NCI-H345 treated with DMSO at 0.1 percent for 48 hours (cell line): Measurements from ENCODE around the gene RCBTB2.

Experiments
- DNase-seq: peaks from one replicate; lab custom pipeline; 2025; ENCODE audit not compliant: unreplicated experiment; lab: John Stamatoyannopoulos, UW

RCBTB2 gene

DNA sequence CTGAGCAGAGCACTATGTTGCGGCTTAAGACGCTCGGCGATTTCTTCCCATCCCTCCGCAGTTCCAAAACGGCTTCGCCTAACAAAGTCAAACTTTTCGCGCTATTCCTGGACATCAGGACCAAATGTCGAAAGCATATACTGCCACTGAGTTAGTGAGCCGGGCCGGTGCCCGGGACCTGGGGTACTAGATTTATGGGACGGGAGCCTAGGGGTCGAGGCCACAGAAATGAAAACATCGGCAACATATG is 699 bp downstream of the RCBTB2 start:
- DNase-seq, result no peak

DNA sequence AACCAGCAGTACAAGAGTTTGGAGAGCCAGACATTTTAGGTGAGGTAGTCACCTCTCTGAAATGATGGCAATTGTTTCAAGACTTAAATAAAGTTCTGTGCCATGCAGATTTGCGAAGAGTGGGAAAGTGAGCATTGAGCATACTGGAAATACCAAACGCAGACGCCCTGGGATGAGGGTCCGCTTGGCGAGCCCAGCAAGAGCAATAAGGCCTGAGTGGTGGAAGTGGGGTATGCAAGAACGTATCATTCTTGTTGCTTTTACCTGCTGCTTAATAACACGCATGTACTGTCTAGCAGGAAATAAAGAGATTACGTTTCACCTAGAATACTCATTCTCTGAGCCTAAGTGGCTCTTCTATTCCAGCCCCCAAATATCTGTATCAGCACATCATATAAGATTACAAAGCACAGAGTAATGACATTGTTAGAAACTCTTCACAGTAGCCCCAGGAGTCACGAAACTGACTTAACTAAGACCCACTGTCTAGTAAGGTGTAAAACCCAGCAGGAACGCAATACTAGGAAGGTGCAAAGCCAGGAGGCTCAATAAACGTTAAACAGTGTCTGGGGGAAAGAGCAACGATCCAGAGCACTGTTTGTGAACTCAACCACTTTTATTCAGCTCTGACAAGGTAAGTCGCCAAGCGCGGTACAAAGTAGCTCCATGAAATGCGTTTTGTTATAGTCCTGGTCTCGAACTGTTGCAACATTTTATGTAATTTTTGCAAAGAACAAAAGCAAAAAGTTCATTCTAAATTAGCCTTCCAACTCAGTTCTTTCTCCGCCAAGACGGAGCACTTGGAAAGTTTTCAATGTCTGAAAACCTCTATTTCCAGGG is 1.2 kb downstream of the RCBTB2 start:
- no peak for DNase-seq

DNA sequence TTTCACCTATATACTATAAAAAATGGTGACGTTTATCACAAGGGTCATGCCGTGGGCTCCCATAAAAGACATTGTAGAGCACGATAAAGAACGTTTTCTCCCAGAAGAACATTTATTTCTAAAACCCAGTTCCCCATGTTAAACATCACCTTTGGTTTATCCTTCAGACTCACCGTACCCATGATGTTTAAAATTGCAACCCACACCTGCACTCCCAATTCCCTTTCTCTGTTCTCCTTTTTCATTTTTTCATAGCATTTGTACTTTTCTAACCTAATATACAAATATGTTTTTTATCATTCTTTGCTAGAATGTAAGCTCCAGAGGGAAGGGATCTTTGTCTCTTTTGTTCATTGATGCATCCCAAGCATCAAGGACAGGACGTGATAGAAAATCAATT is 2.0 kb downstream of the RCBTB2 start:
- DNase-seq, result no peak

DNA sequence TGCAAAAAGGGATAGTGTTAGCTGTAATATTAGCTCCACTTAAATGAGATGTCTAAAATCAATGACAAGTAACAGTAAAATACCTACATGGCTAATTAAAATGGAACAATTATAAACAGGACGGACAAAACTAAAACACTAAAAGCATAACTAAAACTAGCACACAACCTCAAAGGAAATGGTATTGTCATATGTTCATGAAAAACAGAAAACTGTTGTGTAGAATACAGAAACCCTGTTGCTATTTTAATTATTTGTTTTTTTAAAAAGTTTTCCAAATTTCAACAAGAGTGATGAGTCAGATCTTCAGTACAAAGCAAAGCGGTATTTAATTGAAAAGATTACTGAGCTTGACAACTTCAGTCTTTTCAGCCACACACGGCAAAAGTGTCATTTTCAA is 4.2 kb downstream of the RCBTB2 start:
- DNase-seq, result no peak

DNA sequence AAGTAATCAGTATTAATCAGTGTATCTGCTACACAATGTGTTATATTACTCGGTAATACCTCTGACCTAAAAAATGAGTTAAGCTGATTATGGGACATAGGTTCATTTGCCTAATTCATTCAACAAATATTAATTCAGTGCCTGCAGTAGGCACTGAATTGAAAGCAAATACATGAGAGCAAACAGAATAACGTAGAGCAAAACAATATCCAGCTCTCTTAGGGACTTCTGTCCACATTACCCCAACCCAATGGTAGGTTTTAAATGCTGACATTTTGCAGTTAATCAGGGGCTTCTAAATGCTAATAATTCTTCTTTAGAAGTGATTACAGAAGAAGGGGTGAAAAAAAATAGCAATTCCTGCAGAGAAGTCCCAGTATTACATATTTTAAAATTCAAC is 4.9 kb downstream of the RCBTB2 start:
- DNase-seq, result no peak

DNA sequence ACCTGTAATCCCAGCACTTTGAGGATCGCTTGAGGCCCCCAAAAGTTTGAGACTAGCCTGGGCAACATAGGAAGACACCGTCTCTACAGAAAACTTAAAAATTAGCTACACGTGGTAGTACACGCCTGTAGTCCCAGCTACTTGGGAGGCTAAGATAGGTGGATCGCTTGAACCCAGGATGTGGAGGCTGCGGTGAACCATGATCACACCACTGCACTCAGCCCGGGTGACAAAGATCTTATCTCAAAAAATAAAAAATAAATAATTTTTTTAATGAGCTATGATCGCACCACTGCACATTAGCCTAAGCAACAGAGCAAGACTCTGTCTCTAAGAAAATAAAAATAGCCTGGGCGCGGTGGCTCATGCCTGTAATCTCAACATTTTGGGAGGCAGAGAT is 6.6 kb downstream of the RCBTB2 start:
- DNase-seq, result no peak

DNA sequence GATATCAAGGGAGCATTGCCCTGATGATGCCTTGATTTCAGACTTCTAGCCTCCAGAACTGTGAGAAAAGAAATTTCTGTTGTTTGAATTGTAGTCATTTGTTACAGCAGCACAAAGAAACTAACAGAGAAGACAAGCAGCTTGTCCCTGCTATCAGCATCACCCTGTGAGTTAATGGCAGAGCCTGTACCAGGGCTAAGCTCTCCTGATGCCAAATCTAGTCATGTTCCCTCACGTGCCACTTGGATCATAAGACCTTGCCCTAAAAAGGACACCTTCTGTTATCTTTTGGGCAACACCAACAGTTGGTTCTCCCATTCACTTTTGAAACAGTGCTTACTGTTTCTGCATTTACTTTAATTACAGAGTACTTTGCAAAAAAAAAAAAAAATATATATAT is 14.8 kb downstream of the RCBTB2 start:
- DNase-seq, result no peak

DNA sequence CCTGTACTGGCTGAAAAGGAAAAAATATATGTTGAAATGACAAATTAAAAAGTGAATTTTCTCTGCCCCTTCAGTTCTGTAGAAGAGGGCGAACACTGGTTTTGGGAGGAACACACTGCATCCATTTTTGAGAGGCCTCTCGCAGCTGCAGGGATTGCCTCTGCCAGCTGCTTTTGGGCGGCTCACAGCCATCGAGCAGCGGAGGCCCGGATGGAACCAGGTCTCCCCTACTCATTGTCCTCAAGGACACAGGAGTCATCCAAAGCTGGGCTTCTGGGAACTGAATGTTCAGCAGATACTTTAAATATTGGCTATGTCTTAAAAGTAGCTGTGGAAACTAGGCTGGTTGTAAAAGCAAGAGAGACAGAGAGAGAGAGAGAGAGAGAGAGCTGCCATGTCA is 17.1 kb downstream of the RCBTB2 start:
- DNase-seq, result no peak

DNA sequence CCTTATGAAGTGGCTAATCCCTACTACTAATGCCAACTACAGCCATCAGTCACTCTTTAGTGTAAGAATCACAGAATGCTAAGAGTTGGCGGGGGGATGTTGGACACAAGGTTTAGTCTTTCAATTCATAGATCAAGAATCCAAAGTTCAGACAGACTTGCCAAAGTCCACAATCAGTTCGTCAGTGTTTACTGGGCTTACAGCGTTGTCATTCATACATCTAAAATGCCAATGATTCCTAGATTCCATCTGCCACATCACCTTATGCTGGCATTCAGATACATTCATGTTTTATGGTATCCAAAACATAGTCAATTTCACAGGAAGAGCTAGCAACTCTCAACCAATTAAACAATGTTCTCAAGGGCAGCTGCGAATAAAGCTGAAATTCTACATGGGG is 18.1 kb downstream of the RCBTB2 start:
- no peak for DNase-seq

DNA sequence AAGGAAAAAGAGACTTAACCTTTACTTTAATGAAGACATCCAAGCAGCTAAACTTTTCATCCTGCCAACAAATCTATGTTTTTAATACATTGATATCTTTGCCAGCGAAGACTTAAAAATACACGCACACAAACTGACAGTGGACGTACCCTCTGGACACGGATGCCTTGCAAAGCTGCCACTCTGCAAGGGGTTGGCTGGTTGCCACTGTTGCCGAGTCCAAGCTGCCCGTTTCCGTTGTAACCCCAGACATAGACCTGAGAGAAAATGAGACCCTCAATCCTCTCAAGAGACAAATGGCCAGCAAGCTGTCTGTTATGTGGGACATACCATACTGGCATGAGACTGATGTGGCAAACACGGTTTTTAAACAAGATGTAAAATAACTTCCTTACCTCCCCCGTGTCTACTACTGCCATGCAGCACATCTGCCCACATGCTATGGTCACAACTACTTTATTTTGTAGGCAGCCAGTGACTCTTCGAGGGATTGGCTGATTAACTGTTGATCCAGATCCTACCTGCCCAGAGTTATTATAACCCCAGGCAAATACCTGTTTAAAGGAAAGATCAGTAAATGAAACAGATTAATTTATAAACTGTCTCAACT is 21.2 kb downstream of the RCBTB2 start:
- DNase-seq, result no peak

DNA sequence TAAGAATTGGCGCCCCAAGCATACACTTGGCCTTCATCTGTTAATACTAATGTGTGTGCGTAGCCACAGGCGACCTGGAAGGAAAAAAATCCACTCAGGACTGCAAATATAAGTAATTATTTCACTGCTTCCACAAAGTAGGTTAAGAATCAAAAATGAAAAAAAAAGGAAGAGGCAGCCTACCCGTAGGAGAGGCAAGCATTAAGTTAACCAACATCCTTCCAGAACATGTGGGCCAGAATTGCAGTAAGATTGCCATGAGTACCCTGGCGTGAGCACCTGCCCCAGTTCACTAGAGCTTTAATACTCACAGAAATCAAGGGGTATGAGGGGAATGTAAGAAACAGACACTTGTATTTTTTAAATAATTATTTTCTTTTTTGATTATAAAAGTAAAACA is 22.2 kb downstream of the RCBTB2 start:
- DNase-seq, result no peak

DNA sequence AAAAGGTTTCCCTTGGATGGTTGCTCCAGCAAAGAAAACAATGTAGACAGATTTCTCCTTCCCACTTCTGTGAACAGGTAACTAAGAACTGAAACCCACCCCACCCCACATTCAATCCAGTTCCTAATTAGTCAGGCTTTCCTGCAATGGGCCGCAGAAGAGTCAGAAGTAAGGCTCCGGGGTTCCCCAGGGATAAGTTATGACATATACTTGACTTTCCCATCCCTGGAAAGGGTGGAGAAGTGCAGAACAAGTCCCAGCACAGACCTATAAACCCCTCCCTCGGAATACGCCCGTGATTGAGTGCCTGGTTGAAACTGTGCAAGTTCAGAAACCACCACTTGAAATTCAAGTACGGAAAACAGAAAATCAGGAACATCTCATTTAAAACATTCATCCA is 24.9 kb downstream of the RCBTB2 start:
- DNase-seq, result no peak

DNA sequence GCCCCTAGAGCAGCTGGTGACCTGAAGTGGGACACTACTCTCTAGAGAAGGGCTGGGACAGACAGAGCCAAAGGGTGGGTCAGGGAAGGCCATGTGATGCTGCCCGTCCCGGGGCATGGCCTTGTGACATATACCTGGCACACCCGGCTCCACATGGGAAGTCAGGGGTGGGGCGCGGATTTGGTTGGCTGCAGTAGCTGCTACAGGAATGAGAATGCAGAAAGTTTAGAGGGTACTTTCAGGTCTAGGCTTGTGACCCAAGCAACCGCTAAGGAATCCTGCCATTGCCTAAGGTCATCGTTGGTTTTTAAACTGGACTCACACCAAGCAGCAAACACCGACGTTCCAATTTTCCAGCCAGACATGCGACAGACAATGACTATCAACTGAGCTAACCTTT is 25.9 kb downstream of the RCBTB2 start:
- DNase-seq, result no peak

DNA sequence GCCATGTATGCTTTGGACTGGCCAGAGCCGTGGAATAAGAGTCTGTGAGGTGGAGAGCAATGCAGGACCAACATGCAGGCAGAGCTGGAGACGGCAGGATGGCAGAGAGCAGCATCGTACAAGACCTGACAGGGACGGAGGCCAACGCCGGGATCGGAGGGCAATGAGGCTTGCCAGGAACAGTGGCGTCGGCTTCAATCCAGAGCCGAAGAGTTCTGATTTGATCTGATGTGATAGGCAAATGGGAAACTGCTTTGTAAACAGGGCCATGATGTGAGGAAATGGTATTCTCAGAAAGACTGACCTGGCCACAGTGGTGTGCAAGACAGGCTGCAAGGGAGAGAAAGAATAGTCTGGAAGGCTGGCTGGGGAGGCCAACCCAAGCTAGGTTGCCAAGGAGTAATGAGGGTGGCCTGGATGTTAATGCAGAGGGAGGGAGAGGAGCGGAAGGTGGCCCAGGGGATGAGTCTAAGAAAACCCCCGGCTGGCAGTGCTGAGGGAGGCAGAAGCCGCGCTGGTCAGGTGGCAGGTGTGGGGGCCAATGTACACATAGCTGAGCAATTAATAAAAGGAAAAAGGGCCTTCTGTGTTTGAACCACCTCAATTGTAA is 26.7 kb downstream of the RCBTB2 start:
- DNase-seq, result no peak

DNA sequence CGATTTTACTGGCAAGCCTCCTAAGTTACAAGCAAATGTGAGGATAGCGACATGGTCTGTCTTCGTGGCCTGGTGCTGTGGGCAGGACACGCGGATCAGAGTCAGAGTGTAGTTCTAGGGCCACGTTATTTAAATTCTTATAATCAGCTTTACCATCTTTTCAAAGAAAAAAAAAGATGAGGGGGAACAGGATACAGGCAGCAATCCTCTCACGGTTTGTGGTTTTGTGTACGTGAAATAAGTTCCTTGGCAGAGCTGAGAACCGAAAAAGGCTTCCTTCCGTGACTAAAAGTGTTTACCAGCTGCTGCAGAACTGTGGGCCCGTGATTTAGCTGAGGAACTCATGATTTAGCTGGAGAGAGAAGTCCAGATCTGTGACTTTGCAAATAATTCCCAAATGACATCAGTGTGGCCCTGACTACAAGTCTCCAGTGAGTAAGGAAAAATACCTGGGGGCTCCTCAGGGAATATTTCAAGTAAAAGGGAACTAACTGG is 27.2 kb downstream of the RCBTB2 start:
- DNase-seq, result no peak

DNA sequence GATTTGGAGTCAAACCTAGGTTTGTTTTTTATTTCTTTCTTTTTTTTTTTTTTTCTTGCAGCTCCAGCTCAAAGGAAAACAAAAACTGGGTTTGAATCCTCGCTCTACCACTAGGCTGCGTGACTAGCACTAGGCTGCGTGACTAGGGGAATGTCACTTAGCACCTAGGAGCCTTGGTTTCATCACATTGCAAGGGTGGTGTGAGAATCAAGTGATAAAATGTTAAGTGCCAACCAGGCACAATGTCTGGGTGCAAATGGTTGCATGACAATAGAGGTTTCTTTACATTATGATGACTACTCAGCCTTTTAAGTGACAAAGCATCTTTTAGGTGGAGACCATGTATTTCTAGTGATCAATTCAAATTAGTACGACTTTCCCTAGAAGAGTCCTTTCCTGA is 27.9 kb downstream of the RCBTB2 start:
- no peak for DNase-seq

DNA sequence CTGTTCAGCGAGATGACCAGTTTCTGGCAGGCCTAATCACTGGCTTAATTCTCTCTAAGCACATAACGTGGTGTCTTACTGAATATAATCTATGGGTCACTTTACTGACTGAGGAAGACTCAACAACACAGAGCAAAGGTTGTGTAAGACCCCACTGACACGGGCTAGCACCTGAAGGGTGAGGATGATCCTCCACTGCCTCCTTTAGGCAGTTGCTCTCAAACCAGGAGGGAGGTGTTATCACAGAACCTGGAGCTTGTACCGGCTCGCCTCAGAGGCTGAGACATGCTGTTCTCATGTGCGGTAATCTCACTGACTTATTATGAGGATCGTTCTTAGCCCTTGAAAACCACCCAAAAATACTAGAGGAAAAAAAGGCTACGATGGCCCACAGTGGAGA is 28.3 kb downstream of the RCBTB2 start:
- DNase-seq, result no peak

DNA sequence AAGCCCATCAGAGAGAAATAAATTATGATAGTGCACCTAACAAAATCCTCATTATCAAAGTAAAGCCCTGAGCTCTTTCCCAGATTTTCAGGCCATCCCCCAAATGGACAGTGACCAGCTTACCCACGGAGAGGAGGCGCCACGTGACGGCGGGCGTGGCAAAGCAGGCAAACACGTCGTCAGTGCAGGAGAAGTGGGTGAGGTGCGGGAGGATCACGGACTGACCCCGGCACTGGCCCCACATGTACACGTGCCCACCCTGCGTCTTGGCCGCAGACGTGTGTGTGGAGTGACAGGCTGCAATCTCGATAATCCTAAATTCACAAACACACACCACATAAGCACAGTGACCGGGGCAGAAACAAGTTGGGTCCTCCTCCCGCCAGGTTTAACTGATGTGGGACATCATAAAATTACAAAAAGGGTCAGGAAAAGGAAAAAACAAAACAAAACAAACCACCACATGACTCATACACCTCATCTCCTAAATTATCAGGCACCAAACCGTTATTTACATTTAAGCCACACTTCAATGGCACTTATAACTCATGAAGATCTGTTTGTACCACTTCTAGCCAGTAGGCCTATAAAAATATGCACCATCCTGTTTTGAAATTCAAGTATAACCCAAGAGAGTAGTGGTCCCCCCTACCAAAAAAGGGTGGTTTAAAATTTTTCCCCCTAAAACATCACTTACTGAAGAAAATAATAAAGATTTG is 30.1 kb downstream of the RCBTB2 start:
- no peak for DNase-seq

DNA sequence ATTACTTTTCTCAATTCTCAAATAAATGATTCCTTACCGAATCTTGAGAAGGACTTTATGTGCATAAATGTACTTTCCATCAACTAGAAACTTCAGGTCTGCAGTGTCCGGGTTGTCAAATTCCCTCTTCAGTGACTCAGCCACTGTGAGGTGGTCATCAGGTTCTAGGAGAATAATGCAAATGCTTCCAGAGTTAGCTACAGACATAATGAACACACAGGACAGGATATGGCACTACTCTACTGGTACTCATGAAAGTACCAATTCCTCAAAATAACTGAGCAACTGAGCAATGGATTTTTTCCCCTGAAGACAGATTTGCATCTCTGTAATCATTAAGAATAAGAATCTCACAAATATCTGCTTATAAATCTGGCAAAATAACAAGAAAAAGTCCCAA is 31.2 kb downstream of the RCBTB2 start:
- no peak for DNase-seq

DNA sequence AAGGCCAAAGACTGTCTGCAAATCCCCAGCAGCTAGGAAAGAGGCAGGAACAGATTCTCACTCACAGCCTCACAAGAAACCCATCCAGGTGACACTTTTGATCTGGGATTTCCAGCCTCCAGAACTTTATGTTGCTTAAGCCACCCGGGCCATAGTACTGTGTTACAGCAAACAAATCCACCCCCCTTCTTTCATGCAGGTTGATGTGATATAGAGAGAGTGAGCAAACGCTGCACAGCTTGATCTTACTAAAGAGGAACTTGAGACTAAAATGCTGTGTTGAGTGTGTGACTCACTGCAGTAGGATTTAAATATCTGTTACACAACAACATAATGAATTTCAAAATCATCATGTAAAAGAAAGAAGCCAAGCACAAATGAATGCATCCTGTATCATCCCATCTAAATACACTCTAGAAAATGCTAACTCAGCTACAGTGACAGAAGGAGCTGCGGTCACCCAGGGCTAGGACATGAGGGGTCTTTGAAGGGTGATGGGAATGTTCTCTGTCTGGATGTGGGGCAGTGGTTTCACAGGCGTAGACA is 32.2 kb downstream of the RCBTB2 start:
- DNase-seq, result no peak

DNA sequence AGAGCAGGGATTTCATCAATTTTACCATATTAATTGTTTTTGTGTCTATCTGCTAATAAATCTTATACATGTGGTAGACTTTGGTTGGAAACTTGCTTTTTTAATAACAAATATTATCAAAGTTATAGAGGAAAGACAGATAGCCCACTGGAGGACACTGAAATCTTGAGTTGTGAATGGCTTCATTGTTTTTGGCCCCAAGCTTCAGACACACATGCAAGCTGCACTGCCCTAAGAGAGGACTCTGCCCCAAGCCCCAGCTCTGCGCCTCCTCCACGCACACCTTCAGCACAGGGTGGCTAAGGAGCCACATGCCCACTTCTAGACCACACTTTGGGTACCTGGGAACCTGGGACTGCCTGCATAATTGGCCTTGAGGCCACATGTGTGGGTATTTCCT is 35.2 kb downstream of the RCBTB2 start:
- DNase-seq, result no peak
